HCT116 (cell line): ENCODE data around the gene SYTL3. TPM values are rescaled to one million over a fixed set of nuclear protein-coding genes. Genes with fewer than 3 reads are reported as not detected.

ENCODE experiments used
- ATAC-seq: fragments of 200-7000 bp; cut with Tn5 transposase; 2 replicates; pipeline ENCODE4 v1.9.1; 2020; ENCODE audit warnings: mild to moderate bottlenecking, moderate library complexity
- BruUV-seq: library from RNA; stranded (reverse); fragments of 400-500 nt; replicated peaks from 2 replicates; lab custom pipeline; 2021; lab: Mats Ljungman, UMichigan
- CTCF ChIA-PET: fragments of 300-600 bp; sonication (Branson Sonifier 250); formaldehyde crosslinking; loops from one replicate; lab custom pipeline; 2021; ENCODE audit warnings: antibody characterized with exemption; lab: Charles Lee
- POLR2A ChIA-PET: fragments of 300-600, 350-600 bp; sonication (Branson Sonifier 250); formaldehyde crosslinking; loops from one replicate; lab custom pipeline; 2021; ENCODE audit warnings: antibody characterized with exemption; lab: Charles Lee
- RAD21 ChIA-PET, 2 experiments: fragments of 300-600 bp; sonication (Branson Sonifier 250); formaldehyde crosslinking; loops; one replicate each; lab custom pipeline; 2023; ENCODE audit warnings: low total read pairs in 2 of 2; ENCODE audit not compliant: uncharacterized antibody in 2 of 2, unreplicated experiment in 2 of 2, low non-redundant PET in 1 of 2; lab: Charles Lee
- DNase-seq: peaks from one replicate; pipeline ENCODE4 v3.0.0-alpha.2; 2010; ENCODE audit warnings: low read depth, low spot score
- H2AFZ ChIP-seq: fragments of 200-600 bp; shearing (Covaris generic), sonication (generic); 2 replicates; pipeline ENCODE4 v1.6.1; 2017; ENCODE audit warnings: low read depth, mixed run types, mixed read lengths, antibody characterized with exemption, low read length; ENCODE audit not compliant: poor library complexity, severe bottlenecking
- H3K27ac ChIP-seq: 2 replicates; pipeline ENCODE4 v1.5.1; 2012; ENCODE audit warnings: low read depth, low read length
- H3K27me3 ChIP-seq: fragments of 200-600 bp; sonication (generic); 2 replicates; pipeline ENCODE4 v1.6.1; 2016; ENCODE audit warnings: mixed run types, low read length, mixed read lengths; ENCODE audit not compliant: insufficient read depth
- H3K36me3 ChIP-seq, 2 experiments: fragments of 200-500 bp in 1 of 2; fragments of 200-600 bp in 1 of 2; sonication (Bioruptor generic) in 1 of 2; sonication (generic) in 1 of 2; 2 replicates each; pipeline versions ENCODE4 v1.5.1 to v1.6.1; 2014 to 2016; ENCODE audit warnings: low read length in 2 of 2, inconsistent platforms in 1 of 2, mixed read lengths in 1 of 2, mixed run types in 1 of 2; ENCODE audit not compliant: insufficient read depth in 2 of 2, control insufficient read depth in 1 of 2
- H3K4me1 ChIP-seq, 2 experiments: fragments of 200-600 bp in 1 of 2; sonication (generic) in 1 of 2; 2 replicates each; pipeline versions ENCODE4 v1.5.1 to v1.6.1; 2012 to 2017; ENCODE audit warnings: low read length in 2 of 2, inconsistent platforms in 1 of 2, mild to moderate bottlenecking in 1 of 2, mixed read lengths in 1 of 2, mixed run types in 1 of 2, moderate library complexity in 1 of 2; ENCODE audit not compliant: insufficient read depth in 2 of 2, control insufficient read depth in 1 of 2
- H3K4me2 ChIP-seq: fragments of 200-600 bp; sonication (generic); 2 replicates; pipeline ENCODE4 v1.6.1; 2017; ENCODE audit warnings: mixed run types, low read length, mixed read lengths
- H3K4me3 ChIP-seq, 2 experiments: fragments of 200-600 bp in 1 of 2; sonication (generic) in 1 of 2; replicated peaks in 1 of 2; 2 replicates each; pipeline ENCODE4 v1.5.1; 2011 to 2016; ENCODE audit warnings: low read length in 2 of 2, control low read depth in 1 of 2, low read depth in 1 of 2, mild to moderate bottlenecking in 1 of 2, mixed read lengths in 1 of 2, mixed run types in 1 of 2
- H3K79me2 ChIP-seq: fragments of 200-600 bp; sonication (generic); 2 replicates; pipeline ENCODE4 v1.6.1; 2017; ENCODE audit warnings: mild to moderate bottlenecking, mixed run types, low read length, moderate library complexity, mixed read lengths; ENCODE audit not compliant: insufficient read depth
- H3K9ac ChIP-seq: fragments of 200-600 bp; sonication (generic); 2 replicates; pipeline ENCODE4 v1.6.1; 2016; ENCODE audit warnings: low read length, mixed read lengths
- H3K9me2 ChIP-seq: fragments of 200-600 bp; sonication (generic), shearing (Covaris generic); 2 replicates; pipeline ENCODE4 v1.6.1; 2017; ENCODE audit warnings: mixed run types, mild to moderate bottlenecking, moderate library complexity; ENCODE audit not compliant: insufficient read depth
- H3K9me3 ChIP-seq, 2 experiments: fragments of 200-500 bp in 1 of 2; fragments of 200-600 bp in 1 of 2; sonication (Bioruptor generic) in 1 of 2; sonication (generic) in 1 of 2; 2 replicates each; pipeline ENCODE4 v1.6.1; 2014 to 2017; ENCODE audit warnings: low read length in 2 of 2, mixed read lengths in 2 of 2, inconsistent platforms in 1 of 2, low read depth in 1 of 2, mild to moderate bottlenecking in 1 of 2, mixed run types in 1 of 2, moderate library complexity in 1 of 2; ENCODE audit not compliant: control insufficient read depth in 1 of 2, insufficient read depth in 1 of 2
- H4K20me1 ChIP-seq: fragments of 200-600 bp; sonication (generic), shearing (Covaris generic); 2 replicates; pipeline ENCODE4 v1.6.1; 2017; ENCODE audit warnings: mixed run types, mild to moderate bottlenecking, moderate library complexity; ENCODE audit not compliant: insufficient read depth
- FOSL1 ChIP-seq: IDR thresholded peaks from 2 replicates; pipeline ENCODE4 v1.6.1; 2012; ENCODE audit warnings: low read depth
- SIN3A ChIP-seq: IDR thresholded peaks from 2 replicates; pipeline ENCODE4 v1.6.1; 2012; ENCODE audit warnings: low read depth
- SRF ChIP-seq: IDR thresholded peaks from 2 replicates; pipeline ENCODE4 v1.6.1; 2012; ENCODE audit warnings: low read depth
- intact Hi-C: fragments of 100-400 bp; cut with micrococcal nuclease; formaldehyde crosslinking; loops from 2 replicates; pipeline ENCODE4 v1.10.0; 2022
- total RNA-seq: library from RNA; stranded (reverse); gene quantifications from one replicate; pipeline ENCODE4 v1.2.1, GENCODE V29; 2021; ENCODE audit not compliant: unreplicated experiment
- TF ChIP-seq, protein P1 (sequence below), 3 experiments: fragments of 200-600 bp in 1 of 3; sonication (generic) in 1 of 3; IDR thresholded peaks in 2 of 3; conservative IDR thresholded peaks in 1 of 3; 2 replicates each; pipeline ENCODE4 v1.5.1; 2012 to 2017; ENCODE audit warnings: low read depth in 2 of 3, low read length in 2 of 3, antibody characterized with exemption in 1 of 3, borderline replicate concordance in 1 of 3, control low read depth in 1 of 3, mild to moderate bottlenecking in 1 of 3, mixed read lengths in 1 of 3, mixed run types in 1 of 3, moderate library complexity in 1 of 3; ENCODE audit not compliant: insufficient read depth in 1 of 3
- TF ChIP-seq, protein P2 (sequence below): IDR thresholded peaks from 2 replicates; pipeline ENCODE4 v1.6.1; 2012; ENCODE audit warnings: low read depth

Gene SYTL3
- total RNA-seq, 1 experiment from 2014 or later, result 55.3 TPM

DNA sequence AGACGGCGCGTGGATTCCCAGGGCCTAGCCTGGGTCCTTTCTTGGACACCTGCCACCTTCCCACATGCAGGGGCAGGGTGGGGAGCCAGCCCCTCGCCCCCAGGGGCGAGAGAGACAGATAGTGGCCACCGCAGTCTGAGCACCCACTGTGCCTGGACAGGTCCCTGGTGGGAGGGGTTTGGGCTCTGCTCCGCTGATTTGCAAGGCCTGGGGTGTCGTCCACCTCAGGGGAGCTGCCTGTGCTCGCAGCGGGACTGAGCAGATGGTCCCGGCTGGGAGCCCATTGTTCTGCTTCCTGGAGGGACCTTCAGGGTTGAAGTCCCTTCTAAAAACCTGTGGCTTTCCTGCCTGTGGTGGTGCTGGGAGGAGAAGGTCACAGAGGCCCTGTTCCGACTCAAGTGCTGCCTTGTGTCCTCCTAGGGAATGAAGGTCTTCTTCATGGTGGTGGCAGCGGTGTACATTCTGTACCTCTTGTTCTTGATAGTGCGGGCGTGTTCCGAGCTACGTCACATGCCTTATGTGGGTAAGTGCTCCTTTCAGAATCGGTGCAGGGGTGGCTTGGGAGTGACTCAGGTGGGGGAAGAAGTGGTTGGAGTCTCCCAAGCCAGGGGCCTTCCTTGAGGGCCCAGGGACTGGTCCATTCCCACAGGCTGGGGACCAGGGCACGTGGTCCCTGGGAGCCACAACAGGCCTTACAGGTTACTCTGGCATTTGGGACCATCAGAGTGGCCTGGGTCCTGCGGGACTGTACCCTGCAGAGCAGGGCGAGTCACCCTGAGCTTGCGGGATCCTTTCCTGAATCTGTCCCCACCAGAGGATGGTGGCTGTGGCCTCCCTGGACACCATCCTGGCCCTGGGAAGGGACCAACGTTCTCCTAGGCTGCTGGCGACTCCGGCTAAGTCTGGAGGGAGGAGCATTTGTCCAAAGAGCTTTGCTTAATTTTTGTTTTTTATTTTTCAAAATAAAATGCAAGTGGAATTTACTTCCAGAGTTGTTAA is 24.9 kb upstream of the SYTL3 start:
- no peaks in the 10 kb centered on the region for H3K9me2 ChIP-seq
- H3K9ac ChIP-seq, result no peak overlapping the region
- ATAC-seq, result no peak
- H4K20me1 ChIP-seq, result no peaks in the 10 kb centered on the region
- intact Hi-C loops, result no loop called here
- H3K27me3 ChIP-seq, result no peaks in the 10 kb centered on the region
- H3K27ac ChIP-seq, result no peak overlapping the region
- peaks cover 11% of the 10 kb centered on the region; the same call in 1 of the 2 replicates for H3K79me2 ChIP-seq
- no peaks in the 10 kb centered on the region for H3K9me3 ChIP-seq
- POLR2A ChIA-PET, result no interaction called here
- CTCF ChIA-PET, result no interaction called here
- peaks cover 6 to 13% of the 10 kb centered on the region in 2 experiments; a peak in 3 of 4 replicates for H3K4me1 ChIP-seq
- BruUV-seq, result no TSS peak
- no peak overlapping the region for H2AFZ ChIP-seq
- DNase-seq, result no peak
- H3K4me3 ChIP-seq, result no peak overlapping the region
- peaks cover 18 to 49% of the 10 kb centered on the region in 2 experiments for H3K36me3 ChIP-seq
- RAD21 ChIA-PET, result no interaction called here
- no peak overlapping the region for H3K4me2 ChIP-seq
- TF ChIP-seq SIN3A, result no peak
- no peak for TF ChIP-seq FOSL1
- TF ChIP-seq, protein P1, sequence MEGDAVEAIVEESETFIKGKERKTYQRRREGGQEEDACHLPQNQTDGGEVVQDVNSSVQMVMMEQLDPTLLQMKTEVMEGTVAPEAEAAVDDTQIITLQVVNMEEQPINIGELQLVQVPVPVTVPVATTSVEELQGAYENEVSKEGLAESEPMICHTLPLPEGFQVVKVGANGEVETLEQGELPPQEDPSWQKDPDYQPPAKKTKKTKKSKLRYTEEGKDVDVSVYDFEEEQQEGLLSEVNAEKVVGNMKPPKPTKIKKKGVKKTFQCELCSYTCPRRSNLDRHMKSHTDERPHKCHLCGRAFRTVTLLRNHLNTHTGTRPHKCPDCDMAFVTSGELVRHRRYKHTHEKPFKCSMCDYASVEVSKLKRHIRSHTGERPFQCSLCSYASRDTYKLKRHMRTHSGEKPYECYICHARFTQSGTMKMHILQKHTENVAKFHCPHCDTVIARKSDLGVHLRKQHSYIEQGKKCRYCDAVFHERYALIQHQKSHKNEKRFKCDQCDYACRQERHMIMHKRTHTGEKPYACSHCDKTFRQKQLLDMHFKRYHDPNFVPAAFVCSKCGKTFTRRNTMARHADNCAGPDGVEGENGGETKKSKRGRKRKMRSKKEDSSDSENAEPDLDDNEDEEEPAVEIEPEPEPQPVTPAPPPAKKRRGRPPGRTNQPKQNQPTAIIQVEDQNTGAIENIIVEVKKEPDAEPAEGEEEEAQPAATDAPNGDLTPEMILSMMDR (IDR thresholded peaks at IDR 0.05 in 2 of 3, conservative IDR thresholded peaks at IDR 0.05 in 1 of 3; ENCODE audit: borderline replicate concordance in 1 of 3, insufficient read depth in 1 of 3, low read depth in 2 of 3, low read length in 2 of 3), result no peak
- TF ChIP-seq, protein P2, sequence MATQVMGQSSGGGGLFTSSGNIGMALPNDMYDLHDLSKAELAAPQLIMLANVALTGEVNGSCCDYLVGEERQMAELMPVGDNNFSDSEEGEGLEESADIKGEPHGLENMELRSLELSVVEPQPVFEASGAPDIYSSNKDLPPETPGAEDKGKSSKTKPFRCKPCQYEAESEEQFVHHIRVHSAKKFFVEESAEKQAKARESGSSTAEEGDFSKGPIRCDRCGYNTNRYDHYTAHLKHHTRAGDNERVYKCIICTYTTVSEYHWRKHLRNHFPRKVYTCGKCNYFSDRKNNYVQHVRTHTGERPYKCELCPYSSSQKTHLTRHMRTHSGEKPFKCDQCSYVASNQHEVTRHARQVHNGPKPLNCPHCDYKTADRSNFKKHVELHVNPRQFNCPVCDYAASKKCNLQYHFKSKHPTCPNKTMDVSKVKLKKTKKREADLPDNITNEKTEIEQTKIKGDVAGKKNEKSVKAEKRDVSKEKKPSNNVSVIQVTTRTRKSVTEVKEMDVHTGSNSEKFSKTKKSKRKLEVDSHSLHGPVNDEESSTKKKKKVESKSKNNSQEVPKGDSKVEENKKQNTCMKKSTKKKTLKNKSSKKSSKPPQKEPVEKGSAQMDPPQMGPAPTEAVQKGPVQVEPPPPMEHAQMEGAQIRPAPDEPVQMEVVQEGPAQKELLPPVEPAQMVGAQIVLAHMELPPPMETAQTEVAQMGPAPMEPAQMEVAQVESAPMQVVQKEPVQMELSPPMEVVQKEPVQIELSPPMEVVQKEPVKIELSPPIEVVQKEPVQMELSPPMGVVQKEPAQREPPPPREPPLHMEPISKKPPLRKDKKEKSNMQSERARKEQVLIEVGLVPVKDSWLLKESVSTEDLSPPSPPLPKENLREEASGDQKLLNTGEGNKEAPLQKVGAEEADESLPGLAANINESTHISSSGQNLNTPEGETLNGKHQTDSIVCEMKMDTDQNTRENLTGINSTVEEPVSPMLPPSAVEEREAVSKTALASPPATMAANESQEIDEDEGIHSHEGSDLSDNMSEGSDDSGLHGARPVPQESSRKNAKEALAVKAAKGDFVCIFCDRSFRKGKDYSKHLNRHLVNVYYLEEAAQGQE, result no peak
- TF ChIP-seq SRF, result no peak
